ENCODE results near the gene INMT.

The INMT gene

DNA sequence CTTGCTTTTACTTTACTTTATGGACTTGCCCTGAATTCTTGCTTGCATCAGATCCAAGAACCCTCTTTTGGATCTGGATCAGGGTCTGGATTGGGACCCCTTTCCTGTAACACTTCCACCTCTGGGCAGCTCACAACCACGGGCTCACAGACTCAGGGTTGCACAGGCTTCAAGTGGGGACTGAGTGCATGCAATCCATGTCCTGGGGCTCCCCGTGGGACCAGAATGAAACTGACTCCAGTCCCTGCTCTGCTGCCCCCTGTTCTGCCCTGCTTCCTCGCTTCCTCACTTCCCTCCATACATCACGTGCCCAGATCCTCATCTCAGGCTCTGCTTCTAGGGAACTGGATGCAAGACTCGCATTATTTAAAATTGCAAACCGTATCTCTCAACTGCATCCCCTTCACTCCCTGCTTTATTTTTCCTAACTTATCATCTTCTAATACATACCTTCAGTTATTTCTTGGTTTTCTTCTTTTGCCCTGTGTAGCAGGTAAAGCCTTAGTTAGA is 23.3 kb upstream of the INMT start:
- DNase-seq = no peak

DNA sequence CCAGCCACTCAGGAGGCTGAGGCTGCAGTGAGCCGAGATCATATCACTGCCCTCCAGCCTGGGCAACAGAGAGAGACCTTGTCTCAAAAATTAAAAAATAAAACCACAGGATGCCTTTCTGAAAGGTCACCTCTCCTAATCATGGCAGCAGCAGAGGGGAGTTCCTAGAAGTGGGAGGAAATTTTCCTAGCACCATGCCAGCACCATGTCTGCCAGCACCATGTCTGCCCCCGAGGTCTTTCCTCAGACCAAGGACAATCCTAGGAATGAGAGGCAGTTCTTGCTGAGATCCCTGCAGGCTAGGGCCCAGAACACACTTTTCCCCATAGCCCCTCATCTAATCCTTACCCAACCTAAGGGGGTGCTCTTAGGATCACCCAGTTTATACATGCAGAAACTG is 22.3 kb upstream of the INMT start:
- no peak for DNase-seq

DNA sequence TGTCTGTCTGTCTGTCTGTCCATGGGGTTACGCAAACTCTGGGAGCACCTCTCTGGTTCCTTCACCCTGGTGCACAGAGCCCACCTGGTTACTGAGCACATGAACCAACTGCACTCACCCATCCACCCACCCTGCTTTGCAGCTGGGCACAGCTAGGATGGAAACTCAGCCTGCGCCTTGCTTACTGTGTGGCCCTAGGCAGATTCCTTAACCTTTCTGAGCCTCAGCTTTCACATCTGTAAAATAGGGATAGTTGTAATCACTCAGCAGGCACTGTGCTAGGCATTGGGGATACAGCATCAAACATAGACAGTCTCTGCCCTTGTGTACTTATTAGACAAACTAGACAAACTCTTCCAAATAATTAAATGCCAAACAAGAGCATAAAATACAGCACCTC is 21.8 kb upstream of the INMT start:
- no peak for DNase-seq

DNA sequence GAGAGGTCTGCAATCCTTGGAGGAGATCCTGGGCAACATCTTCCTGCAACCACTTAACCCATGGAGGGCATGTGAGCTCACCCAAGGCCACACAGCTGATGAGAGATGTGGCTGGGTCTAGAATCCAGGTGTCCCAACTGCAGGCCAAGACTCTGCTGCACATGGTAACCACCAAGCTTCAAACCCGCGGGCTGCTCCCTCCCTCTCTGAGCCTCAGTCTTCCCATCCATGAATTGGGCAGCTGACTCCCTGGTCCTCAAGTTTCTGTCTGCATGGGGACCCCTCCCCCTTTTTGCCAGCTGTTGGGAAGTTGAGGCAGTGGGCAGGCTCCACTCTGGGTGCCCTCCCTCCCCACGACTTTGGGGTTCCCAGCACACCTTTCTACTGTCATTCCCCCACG is 20.9 kb upstream of the INMT start:
- no peak for DNase-seq

DNA sequence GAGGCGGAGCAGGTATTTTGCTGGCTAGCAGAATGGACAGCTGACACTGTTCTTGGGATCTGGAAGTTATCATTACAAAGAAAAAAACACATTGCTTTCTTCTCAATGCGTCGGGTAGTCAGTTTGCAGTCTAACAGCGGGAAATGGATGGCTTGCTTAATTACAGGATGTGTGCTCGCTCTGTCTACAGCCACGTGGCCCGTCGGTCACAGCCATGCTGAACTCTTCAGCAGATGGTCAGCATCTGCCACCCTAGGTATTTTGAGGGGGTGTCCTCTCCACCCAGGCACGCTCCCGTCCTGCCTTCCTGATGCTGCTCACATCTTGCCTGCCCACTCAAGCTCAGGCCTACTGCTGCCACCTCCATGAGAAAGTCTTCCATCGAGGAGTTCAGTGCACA is 20.4 kb upstream of the INMT start:
- DNase-seq = no peak

DNA sequence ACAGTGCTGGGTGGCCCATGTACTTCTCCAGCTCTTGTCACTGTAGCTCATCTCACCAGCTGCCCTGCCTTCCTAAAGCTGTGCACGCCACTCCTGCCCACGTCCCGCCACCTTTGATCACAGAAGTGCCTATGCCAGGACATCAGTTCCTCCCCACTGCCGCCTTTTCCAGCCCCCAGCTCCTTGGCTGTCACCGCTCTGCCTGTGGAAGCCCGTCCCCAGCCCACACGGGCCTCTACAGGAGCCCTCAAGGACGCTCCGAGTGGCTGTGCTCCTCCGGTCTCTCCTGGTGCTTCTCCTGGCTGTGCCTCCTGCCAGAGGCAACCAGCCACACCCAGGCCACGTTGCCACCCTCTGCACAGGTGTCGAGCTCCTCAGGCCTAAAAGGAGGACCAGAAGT is 19.3 kb upstream of the INMT start:
- DNase-seq = no peak

DNA sequence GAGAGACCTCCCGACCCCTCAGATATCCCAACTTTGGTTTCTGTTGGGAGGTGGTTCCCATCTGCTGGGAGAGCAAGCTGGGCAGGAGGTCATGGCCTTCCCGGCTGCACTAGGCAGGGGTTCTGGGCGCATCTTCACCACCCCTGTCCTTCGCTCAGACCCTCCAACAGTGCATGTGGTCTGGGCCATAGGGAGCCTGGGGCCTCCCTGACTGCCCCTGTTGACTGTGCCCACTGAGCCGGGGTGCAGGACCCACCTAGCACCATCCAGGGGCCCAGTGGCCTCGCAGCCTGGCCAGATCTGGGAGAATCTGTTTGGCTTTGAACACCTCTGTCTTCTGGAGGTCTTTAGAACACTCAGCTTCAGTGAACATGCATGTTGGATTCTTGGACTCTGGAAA is 18.7 kb upstream of the INMT start:
- DNase-seq = no peak

DNA sequence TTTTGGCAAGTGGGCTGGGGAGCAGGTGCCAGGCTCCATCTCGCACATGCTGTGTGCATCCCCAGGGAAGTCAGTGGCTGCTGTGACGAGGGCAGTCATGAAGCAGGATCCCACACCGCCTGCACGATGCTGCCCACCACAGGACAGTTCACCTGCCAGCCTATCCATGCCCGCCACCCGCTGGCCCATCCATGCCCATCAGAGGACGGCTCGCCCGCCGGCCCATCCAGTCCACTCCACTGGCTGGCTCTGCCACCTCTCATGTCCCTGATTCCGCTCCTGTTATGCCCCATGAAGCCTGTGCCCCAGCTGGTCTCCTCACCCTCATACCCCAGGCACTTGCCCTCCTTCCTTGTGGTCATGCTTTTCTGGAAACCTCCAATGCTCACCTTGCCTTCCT is 18.2 kb upstream of the INMT start:
- DNase-seq = no peak

DNA sequence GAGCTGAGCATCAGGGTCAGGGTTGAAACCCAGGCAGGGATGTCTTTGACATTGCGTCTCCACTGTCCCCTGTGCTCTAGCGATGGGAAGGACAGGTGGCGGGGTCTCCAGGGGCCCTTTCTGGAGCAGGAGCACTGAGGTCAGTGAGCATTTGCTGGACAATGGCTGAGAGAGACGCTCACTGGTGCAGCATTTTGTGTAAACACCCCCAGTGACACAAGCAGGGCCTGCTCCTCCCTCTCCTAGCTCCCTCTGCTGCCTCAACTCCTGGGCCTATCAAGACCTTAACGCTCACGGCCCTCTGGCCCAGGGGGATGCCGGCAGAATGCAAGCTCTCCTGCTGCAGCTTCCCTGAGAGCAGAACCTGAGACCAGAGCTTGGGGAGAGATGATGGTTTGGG is 17.4 kb upstream of the INMT start:
- DNase-seq = no peak

DNA sequence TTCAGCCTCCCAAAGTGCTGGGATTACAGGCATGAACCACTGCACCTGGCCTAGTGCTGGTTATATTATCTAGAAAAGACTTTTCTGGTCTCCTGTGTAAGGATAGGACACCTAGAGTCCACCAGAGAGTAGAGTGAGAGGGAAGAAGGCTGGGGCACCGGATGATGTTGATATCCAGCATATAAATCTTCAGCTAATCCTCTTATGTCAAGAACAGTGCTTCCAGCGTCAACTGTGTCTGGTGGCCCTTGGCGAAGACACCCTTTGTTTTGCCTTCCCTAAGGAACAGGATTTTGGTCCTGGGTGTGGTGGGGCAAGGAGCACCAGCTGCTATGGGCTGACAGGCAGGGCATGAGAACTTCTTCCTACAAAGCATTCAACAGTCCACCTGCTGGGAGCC is 16.3 kb upstream of the INMT start:
- no peak for DNase-seq

DNA sequence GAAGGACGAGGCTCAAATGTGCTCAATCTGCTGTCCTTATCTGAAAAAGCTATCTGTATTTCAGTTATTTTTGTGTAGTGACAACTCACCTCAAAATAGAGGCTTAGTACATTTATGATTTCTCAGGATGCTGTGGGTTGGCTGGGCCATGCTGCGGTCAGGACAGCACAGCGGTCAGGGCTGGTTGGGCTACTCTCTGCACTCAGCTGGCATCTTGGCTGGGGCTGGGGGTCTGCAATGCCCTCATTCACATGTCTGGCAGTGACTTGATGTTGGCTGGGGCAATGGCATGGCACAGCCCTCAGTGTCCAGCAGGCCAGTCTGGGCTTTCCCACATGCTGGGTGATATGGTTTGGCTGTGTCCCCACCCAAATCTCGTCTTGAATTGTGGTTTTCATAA is 15.6 kb upstream of the INMT start:
- no peak for DNase-seq

DNA sequence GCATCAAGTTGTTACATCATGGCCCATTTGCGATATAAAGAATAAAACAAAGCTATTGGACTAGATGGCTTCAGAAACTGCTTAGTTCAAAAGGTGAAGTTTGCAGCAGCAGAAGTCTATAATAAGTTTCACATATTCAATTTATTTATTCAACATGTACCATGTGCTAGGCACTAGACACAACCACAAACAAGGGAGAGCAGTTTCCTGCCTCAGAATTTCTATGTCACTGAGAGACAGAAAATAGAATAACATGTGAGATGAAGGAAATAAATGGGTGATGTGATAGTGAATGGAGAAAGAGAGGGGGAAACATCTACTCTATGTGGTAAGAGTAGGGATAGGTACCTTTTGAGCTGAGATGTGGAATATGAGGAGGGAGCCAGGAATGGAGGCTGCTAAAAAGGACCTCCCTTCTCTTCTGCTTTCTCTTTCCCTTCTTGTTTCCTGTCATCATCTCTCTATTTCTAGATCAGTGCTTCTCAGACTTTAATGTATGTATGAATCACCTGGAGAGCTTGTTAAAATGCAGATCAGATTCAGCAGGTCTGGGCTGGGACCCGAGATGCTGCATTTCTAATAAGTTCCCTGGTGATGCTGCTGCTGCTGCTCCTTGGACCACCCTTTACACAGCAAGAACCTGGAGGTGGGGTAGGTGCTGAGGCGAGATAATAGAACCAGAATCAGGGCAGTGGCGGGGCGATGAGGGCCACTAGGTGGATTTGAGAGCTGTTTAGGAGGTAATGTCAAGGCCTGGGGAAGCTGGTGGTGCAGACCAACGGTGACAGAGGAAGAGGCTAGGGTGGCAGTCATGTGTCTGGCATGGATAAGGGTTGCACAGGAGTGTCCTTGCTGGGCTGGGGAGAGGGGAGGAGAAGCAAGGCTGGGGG is 13.7 kb upstream of the INMT start:
- DNase-seq = no peak

DNA sequence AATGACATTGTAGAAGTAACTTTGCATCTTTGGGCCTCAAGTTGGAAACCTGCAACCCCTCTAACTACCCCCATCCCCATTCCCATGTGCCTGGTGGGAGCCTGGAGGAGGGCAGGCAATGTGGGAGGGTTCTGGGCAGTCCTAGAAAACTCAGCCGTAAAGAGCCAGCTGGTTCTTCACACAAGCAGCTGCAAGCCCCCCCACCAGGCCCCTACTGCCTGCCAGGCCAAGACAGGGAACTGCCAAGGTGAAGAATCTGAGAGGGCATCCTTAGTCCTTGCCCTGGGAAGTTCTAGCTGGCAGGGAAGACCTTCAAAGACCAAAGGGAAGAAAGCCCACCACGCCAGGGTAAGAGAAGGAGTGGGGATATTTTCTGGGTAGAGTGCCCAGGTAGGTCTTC is 12.2 kb upstream of the INMT start:
- DNase-seq = no peak

DNA sequence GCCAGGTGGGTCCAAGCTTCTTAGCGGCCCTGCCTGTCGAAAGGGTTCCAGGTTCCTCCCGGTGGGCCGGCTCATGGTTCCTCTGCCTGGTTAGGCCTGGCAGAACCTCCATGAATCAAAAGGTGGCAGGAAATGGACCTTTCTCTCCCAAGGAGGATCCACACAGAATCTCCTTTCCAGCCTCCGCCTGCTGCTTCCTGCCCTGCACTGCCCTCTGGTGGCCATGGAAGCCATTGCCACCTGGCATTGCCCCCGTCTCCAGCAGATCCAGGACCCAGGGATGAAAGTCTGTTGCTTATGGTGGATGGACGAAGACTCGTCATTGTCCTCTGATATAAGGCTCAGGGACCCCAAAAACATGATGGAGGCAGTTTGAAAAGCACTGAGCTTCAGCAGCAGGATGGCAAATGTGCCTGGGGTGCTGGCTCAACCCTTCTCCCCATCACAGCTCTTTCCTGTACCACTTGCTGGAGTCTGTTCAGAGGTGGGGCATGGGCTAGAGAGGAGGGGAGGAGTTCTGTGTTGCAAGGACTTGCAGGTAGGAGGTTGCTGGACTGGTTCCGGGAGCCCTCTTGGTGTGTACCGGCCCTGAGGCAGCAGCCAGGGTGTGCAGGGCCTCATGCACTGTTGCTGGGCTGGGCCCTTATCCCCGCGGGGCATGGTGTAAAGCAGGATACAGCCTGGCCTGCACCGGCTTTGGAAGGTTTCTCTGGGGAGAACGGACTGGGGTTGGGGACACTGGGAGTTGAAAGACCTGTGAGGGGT is 11.3 kb upstream of the INMT start:
- DNase-seq = peak; percentile 66 to 77

DNA sequence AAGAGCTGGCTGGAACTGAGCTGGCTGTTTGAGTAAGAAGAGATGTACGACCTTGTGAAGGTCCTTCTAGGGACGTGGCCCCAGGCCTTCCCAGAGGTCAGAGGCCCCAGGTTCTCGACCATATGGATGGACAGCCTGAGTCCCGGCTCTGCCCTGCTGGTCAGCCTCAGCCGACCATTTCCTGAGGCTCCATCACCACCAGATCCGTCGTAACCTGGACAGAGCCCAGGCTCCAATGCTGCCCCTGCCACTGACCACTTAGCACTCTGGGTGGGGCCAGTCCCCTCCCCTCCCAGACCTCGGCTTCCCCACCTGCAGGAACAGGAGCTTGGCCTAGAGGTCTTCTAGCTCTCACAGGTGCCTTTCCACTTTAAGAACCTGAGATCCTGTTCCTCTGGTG is 10.6 kb upstream of the INMT start:
- no peak for DNase-seq

DNA sequence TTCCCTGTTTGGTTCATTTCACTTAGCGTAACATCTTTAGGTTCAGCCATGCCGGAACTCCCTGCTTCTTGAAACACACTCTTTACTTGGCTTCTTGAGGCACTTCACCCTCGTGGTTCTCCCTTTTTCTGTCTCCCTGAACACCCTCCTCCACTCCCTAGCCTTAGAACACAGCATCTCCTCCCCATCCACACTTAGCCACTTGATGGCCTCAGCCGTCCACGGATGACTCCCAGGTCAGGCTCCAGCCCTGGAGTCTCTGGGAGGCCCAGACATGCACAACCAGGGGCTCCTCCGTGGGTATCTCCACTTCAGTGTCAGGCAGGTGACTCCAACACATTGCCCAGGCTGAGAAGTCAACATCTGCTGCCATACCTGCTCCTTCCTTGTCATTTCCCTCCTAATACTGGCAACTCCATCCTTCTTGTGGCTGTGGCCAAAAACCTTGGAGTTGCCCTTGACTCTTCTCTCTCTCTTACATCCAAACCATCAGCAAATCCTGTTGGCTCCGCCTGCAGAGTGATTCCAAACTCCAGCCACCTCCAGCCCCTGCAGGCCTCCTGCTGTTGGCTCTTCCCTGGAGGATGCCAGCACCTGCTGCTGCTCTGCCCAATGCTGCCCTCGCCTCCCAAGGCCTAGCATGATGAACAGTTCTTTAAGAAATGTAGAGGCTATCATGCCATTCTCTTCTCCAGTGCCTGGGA is 8.4 kb upstream of the INMT start:
- DNase-seq = no peak

DNA sequence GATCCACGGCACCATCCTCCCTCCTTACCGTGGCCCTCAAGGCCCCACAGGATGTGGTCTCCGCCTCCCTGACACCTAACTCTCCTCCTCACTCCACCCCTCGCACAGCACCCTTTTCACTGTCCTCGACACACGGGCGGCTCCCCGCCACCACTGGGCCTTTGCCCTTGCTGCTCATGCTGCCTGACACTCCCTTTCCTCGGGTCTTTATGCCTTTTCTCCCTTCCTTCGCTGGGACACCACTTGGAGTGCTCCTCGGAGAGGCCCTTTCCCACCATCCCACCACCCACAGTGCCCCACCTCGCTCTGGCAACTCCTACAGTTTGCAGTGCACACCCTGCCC is 7.9 kb upstream of the INMT start:
- DNase-seq = peak in 1 of 2 donors; percentile 9

DNA sequence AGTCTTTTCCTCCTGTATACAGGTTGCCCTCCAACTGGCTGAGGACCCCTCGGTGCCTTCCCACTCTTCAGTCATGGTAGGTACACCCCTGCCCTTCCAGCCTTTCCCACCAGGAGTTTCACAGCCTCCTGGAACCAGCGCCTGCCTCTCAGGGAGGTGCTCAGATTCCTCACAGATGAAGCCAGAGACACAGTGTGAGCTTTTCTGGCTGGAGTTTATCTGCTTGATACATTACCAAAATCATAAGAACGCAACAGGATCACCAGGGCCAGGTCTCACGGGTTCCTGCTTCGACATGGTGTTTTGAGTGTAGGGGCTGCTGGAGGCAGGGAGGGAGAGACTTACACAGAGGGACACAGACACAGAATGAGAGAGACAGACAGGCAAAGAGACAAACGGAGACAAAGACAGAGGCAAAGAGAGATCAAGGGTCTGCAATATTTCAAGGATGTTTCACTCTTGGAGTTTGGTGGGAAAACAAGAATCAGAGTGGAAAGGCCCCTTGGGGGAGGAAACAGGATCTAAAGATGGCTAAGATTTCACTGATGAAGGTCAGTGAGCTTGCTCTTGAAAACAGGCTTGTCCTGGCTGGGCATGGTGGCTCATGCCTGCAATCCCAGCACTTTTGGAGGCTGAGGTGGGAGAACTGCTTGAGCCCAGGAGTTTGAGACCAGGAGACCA is 6.5 kb upstream of the INMT start:
- no peak for DNase-seq

DNA sequence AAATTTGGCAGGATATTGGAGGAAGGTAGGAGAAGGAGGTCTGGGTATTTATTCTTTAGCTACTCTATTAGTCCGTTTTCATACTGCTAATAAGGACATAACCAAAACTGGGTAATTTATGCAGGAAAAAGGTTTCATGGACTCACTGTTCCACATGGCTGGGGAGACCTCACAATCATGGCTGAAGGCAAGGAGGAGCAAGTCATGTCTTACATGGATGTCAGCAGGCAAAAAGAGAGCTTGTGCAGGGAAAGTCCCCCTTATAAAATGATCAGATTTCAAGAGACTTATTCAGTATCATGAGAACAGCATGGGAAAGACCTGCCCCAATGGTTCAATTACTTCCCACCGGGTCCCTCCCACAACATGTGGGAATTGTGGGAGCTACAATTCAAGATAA is 1.9 kb upstream of the INMT start:
- no peak for DNase-seq

DNA sequence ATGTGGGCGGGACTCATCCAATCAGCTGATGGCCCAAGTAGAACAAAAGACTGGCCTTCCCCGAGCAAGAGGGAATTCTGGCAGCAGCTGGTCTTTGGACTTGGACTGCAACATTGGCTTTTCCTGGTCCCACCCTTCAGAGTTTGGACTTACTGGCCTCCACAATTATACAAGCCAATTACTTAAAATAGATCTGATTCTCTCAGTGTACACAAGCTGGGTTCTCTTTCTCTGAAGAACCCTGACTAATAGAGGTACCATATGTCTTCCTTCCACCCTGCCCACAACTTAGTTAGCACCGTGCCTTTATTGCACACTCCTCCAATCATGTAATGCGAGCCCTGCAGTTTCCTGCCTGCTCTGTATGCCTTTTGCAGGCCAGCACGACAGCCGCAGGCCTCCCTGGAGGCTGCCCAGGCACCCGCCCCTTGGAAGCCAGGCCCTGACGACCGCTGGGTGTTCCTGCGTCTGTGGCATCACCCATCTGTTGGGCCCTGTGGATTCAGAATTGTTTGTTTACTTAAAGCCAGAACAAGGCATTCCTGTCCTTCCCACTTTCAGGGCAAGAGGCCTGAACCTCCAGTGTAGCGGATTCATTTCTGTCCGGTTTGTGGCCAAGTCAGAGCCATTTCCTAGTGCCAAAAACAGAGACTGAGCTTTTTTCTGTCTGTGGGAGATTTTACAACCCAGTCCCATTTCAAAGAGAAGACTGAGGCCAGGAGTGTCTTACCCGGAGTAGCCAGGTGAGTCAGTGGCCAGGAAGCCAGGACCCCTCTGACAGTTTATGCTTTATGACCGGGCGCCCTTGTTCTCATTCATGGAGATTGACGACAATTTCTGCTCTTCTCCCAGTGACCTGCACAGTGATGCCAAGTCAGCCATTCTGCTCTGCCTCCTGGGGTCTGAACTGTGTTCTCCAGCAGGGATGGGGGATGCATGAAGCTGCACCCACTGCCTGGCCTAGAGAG is 968 bp upstream of the INMT start:
- no peak for DNase-seq

DNA sequence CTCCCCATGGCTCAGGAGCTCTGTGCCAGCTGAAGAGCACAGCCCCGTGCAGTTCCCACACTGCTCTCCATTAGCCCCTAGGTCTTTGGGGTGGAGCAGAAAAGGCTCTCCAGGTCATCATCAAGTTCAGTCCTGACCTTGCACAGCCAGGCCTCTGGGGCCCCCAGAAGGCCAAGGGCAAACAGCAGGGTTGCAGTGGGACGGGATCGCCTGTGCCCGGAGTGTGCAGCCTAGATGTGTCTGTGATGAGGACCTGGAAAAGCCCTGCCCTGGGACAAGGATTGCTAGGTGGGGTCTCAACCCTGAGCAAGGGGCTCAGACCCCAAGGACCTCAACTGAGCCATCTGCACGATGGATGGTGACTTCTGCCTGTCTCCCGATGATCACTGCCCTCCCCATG is 549 bp downstream of the INMT start:
- DNase-seq = no peak

DNA sequence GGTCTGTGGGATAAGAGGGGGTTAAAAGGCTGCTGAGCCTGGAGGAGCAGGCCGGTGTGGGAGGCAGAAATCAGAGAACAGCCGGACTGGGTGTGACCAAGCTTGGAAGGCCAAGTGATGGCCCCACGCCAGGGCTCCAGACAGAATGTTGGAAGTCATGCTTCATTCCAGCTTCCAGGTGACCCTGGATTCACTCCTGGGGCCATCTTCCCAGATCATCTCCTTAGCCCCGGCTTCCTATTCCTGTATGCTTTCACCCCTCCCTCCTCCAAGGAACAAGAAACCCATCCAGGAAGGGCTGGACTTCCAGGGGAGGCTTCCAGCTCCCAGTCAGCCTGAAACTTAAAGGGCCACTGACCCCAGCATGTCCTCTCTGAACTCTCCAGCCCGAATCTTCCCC is 1.0 kb downstream of the INMT start:
- no peak for DNase-seq

Measured in CD4-positive, alpha-beta T cell treated with Interleukin-1 beta for 1 hour (primary cell).